Fibroblast of the conjunctiva (primary cell): ENCODE results near the gene BHLHE41.

Source experiments
- DNase-seq: peaks from one replicate; pipeline ENCODE4 v3.0.0-alpha.2; 2010; ENCODE audit warnings: low read depth

The BHLHE41 gene

GRCh38 chr12:26077915-26078702 lies 46.7 kb downstream of the BHLHE41 start:
- DNase-seq: no peak
